Nephron (organoid): ENCODE data around the gene SKAP1.

Experiments
- H3K27ac Mint-ChIP-seq, 3 experiments: 2 replicates each; pipeline ENCODE4 v1.8.0; 2020; ENCODE audit warnings: mixed read lengths in 3 of 3, mild to moderate bottlenecking in 2 of 3, moderate library complexity in 1 of 3
- H3K27me3 Mint-ChIP-seq: 2 replicates; pipeline ENCODE4 v1.8.0; 2021; ENCODE audit warnings: low read depth, mild to moderate bottlenecking, moderate library complexity, mixed read lengths
- H3K36me3 Mint-ChIP-seq: 2 replicates; pipeline ENCODE4 v1.8.0; 2020; ENCODE audit warnings: low read depth, mixed read lengths
- H3K4me1 Mint-ChIP-seq: 2 replicates; pipeline ENCODE4 v1.8.0; 2020; ENCODE audit warnings: mixed read lengths
- H3K4me3 Mint-ChIP-seq, 3 experiments: 2 replicates each; pipeline ENCODE4 v1.8.0; 2020; ENCODE audit warnings: mild to moderate bottlenecking in 3 of 3, mixed read lengths in 3 of 3, moderate library complexity in 2 of 3
- H3K9me3 Mint-ChIP-seq: 2 replicates; pipeline ENCODE4 v1.8.0; 2020; ENCODE audit warnings: mixed read lengths
- CTCF ChIP-seq, 3 experiments: fragments of 200-600 bp; sonication (generic); IDR thresholded peaks; one replicate each; pipeline ENCODE4 v1.5.0; 2021; ENCODE audit warnings: antibody characterized with exemption in 3 of 3; ENCODE audit not compliant: unreplicated experiment in 3 of 3

Gene SKAP1

GRCh38 chr17:48299760-48300159, 130.3 kb downstream of the SKAP1 start:
- Mint-ChIP-seq H3K4me1 (peaks cover 18% of the 10 kb centered on the region), H3K27me3 (no peaks in the 10 kb centered on the region), H3K27ac (no peak overlapping the region), H3K4me3 (no peak overlapping the region), H3K9me3 (no peaks in the 10 kb centered on the region), H3K36me3 (no peaks in the 10 kb centered on the region)
- TF ChIP-seq CTCF (IDR thresholded peaks at IDR 0.05; ENCODE audit: unreplicated experiment in 3 of 3): no peak

- H3K4me1 Mint-ChIP-seq: peaks cover 19% of the 10 kb centered on the region
Measured at GRCh38 chr17:48297825-48298224, 132.2 kb downstream of the SKAP1 start.

GRCh38 chr17:48296453-48296852, 133.6 kb downstream of the SKAP1 start:
- Mint-ChIP-seq H3K4me3 (no peak overlapping the region), H3K36me3 (no peaks in the 10 kb centered on the region), H3K27me3 (no peaks in the 10 kb centered on the region), H3K9me3 (no peaks in the 10 kb centered on the region), H3K4me1 (peaks cover 19% of the 10 kb centered on the region), H3K27ac (peak overlapping the region in 1 of 3 experiments; percentile 0)
- no peak for TF ChIP-seq CTCF (IDR thresholded peaks at IDR 0.05; ENCODE audit: unreplicated experiment in 3 of 3)

More at GRCh38 chr17:48297825-48298224, 132.2 kb downstream of the SKAP1 start:
- H3K27me3 Mint-ChIP-seq: no peaks in the 10 kb centered on the region
- TF ChIP-seq CTCF (IDR thresholded peaks at IDR 0.05; ENCODE audit: unreplicated experiment in 3 of 3): no peak
- H3K36me3 Mint-ChIP-seq: no peaks in the 10 kb centered on the region
- no peaks in the 10 kb centered on the region for H3K9me3 Mint-ChIP-seq
- no peak overlapping the region for H3K4me3 Mint-ChIP-seq
- H3K27ac Mint-ChIP-seq: peak overlapping the region in 1 of 3 experiments; percentile 10

GRCh38 chr17:48295362-48296288, 134.4 kb downstream of the SKAP1 start:
- no peak for TF ChIP-seq CTCF (IDR thresholded peaks at IDR 0.05; ENCODE audit: unreplicated experiment in 3 of 3)

GRCh38 chr17:48294806-48295361, 135.1 kb downstream of the SKAP1 start:
- H3K4me1 Mint-ChIP-seq: peaks cover 19% of the 10 kb centered on the region
- H3K9me3 Mint-ChIP-seq: no peaks in the 10 kb centered on the region
- peak overlapping the region in 2 of 3 experiments; percentile 5 to 27 for H3K27ac Mint-ChIP-seq
- TF ChIP-seq CTCF (IDR thresholded peaks at IDR 0.05; ENCODE audit: unreplicated experiment in 3 of 3): no peak
- H3K4me3 Mint-ChIP-seq: no peak overlapping the region
- no peaks in the 10 kb centered on the region for H3K36me3 Mint-ChIP-seq
- H3K27me3 Mint-ChIP-seq: no peaks in the 10 kb centered on the region

More at GRCh38 chr17:48295362-48296288, 134.4 kb downstream of the SKAP1 start:
- Mint-ChIP-seq H3K36me3 (no peaks in the 10 kb centered on the region), H3K27ac (peak overlapping the region; percentile 5 to 27 (median 24)), H3K27me3 (no peaks in the 10 kb centered on the region), H3K4me1 (peaks cover 19% of the 10 kb centered on the region), H3K4me3 (no peak overlapping the region), H3K9me3 (no peaks in the 10 kb centered on the region)
